H9 (cell line): Measurements from ENCODE around the gene FGD6. TPM values are rescaled to one million over a fixed set of nuclear protein-coding genes. Genes with fewer than 3 reads are reported as not detected.

Experiments
- DNase-seq: peaks from one replicate; pipeline ENCODE4 v3.0.0-alpha.2; 2017
- H2AFZ ChIP-seq: one replicate; pipeline ENCODE4 v1.6.1; 2013; ENCODE audit warnings: mild to moderate bottlenecking, low read length, control low read depth, moderate library complexity
- H2AK5ac ChIP-seq: 2 replicates; pipeline ENCODE4 v1.6.1; 2013; ENCODE audit warnings: low read length, control low read depth, mixed read lengths; ENCODE audit not compliant: insufficient read length
- H2BK120ac ChIP-seq: one replicate; pipeline ENCODE4 v1.6.1; 2013; ENCODE audit warnings: low read depth, mild to moderate bottlenecking, low read length, control low read depth, inconsistent platforms; ENCODE audit not compliant: poor library complexity, severe bottlenecking
- H2BK12ac ChIP-seq: 2 replicates; pipeline ENCODE4 v1.6.1; 2013; ENCODE audit warnings: low read length, control low read depth, mixed read lengths, low read depth; ENCODE audit not compliant: insufficient read length
- H2BK15ac ChIP-seq: 2 replicates; pipeline ENCODE4 v1.6.1; 2013; ENCODE audit warnings: low read depth, low read length, control low read depth
- H2BK20ac ChIP-seq: one replicate; pipeline ENCODE4 v1.6.1; 2013; ENCODE audit warnings: low read depth, mild to moderate bottlenecking, low read length, control low read depth, inconsistent platforms; ENCODE audit not compliant: poor library complexity, severe bottlenecking
- H2BK5ac ChIP-seq: 2 replicates; pipeline ENCODE4 v1.6.1; 2013; ENCODE audit warnings: low read length, control low read depth, mixed read lengths; ENCODE audit not compliant: insufficient read length
- H3K14ac ChIP-seq: 2 replicates; pipeline ENCODE4 v1.6.1; 2013; ENCODE audit warnings: low read length, control low read depth; ENCODE audit not compliant: insufficient read depth
- H3K18ac ChIP-seq: 2 replicates; pipeline ENCODE4 v1.6.1; 2013; ENCODE audit warnings: low read depth, mild to moderate bottlenecking, mixed read lengths, low read length, control low read depth; ENCODE audit not compliant: insufficient read length
- H3K23ac ChIP-seq: 2 replicates; pipeline ENCODE4 v1.6.1; 2013; ENCODE audit warnings: low read length, control low read depth, mixed read lengths, low read depth; ENCODE audit not compliant: insufficient read length
- H3K23me2 ChIP-seq: 2 replicates; pipeline ENCODE4 v1.6.1; 2013; ENCODE audit warnings: low read depth, mild to moderate bottlenecking, mixed read lengths, low read length, control low read depth; ENCODE audit not compliant: insufficient read length, poor library complexity, severe bottlenecking
- H3K27ac ChIP-seq: 2 replicates; pipeline ENCODE4 v1.5.1; 2013; ENCODE audit warnings: low read length, control low read depth, mixed read lengths, low read depth; ENCODE audit not compliant: insufficient read length
- H3K27me3 ChIP-seq: 2 replicates; pipeline ENCODE4 v1.6.1; 2013; ENCODE audit warnings: low read length, control low read depth, inconsistent platforms; ENCODE audit not compliant: insufficient read depth
- H3K4ac ChIP-seq: 2 replicates; pipeline ENCODE4 v1.6.1; 2013; ENCODE audit warnings: low read depth, mild to moderate bottlenecking, control low read depth, inconsistent platforms, low read length, moderate library complexity
- H3K4me1 ChIP-seq: 2 replicates; pipeline ENCODE4 v1.6.1; 2013; ENCODE audit warnings: low read length, control low read depth, inconsistent platforms; ENCODE audit not compliant: insufficient read depth
- H3K4me2 ChIP-seq: 2 replicates; pipeline ENCODE4 v1.6.1; 2013; ENCODE audit warnings: low read length, control low read depth, mixed read lengths; ENCODE audit not compliant: insufficient read length, insufficient read depth
- H3K56ac ChIP-seq: 2 replicates; pipeline ENCODE4 v1.6.1; 2013; ENCODE audit warnings: low read depth, mild to moderate bottlenecking, mixed read lengths, low read length, control low read depth; ENCODE audit not compliant: insufficient read length
- H3K79me1 ChIP-seq: 2 replicates; pipeline ENCODE4 v1.6.1; 2013; ENCODE audit warnings: low read depth, mild to moderate bottlenecking, moderate library complexity, low read length, control low read depth, inconsistent platforms; ENCODE audit not compliant: insufficient read depth, poor library complexity, severe bottlenecking
- H3K79me2 ChIP-seq: 2 replicates; pipeline ENCODE4 v1.6.1; 2013; ENCODE audit warnings: low read length, control low read depth, inconsistent platforms; ENCODE audit not compliant: insufficient read depth
- H3K9ac ChIP-seq: 2 replicates; pipeline ENCODE4 v1.6.1; 2013; ENCODE audit warnings: low read length, control low read depth, mixed read lengths; ENCODE audit not compliant: insufficient read length; ENCODE audit errors: extremely low read depth
- H3K9me3 ChIP-seq: one replicate; pipeline ENCODE4 v1.6.1; 2013; ENCODE audit warnings: low read depth, low read length, inconsistent platforms; ENCODE audit not compliant: control insufficient read depth
- H3T11ph ChIP-seq: one replicate; pipeline ENCODE4 v1.6.1; 2013; ENCODE audit warnings: mild to moderate bottlenecking, low read length, control low read depth, inconsistent platforms
- H4K20me1 ChIP-seq: one replicate; pipeline ENCODE4 v1.6.1; 2013; ENCODE audit not compliant: control insufficient read depth, insufficient read length, insufficient read depth
- H4K5ac ChIP-seq: 2 replicates; pipeline ENCODE4 v1.6.1; 2013; ENCODE audit warnings: low read depth, mild to moderate bottlenecking, mixed read lengths, low read length, control low read depth; ENCODE audit not compliant: insufficient read length
- H4K8ac ChIP-seq: replicated peaks from 2 replicates; pipeline ENCODE4 v1.6.1; 2013; ENCODE audit warnings: low read length, control low read depth, mixed read lengths, low read depth; ENCODE audit not compliant: insufficient read length
- H4K91ac ChIP-seq: 2 replicates; pipeline ENCODE4 v1.6.1; 2013; ENCODE audit warnings: low read depth, mild to moderate bottlenecking, moderate library complexity, mixed read lengths, low read length, control low read depth; ENCODE audit not compliant: insufficient read length
- H3K27ac Mint-ChIP-seq, 3 experiments: 2 replicates in 2 of 3; 3 replicates in 1 of 3; pipeline ENCODE4 v1.8.0; 2020 to 2021; ENCODE audit warnings: mixed read lengths in 3 of 3, mild to moderate bottlenecking in 1 of 3, moderate library complexity in 1 of 3
- H3K27me3 Mint-ChIP-seq: 2 replicates; pipeline ENCODE4 v1.8.0; 2021; ENCODE audit warnings: low read depth, mild to moderate bottlenecking, moderate library complexity, mixed read lengths
- H3K36me3 Mint-ChIP-seq, 3 experiments: 2 replicates in 2 of 3; 3 replicates in 1 of 3; pipeline ENCODE4 v1.8.0; 2020 to 2021; ENCODE audit warnings: low read depth in 3 of 3, mixed read lengths in 3 of 3; ENCODE audit not compliant: insufficient read depth in 1 of 3
- H3K4me1 Mint-ChIP-seq, 2 experiments: 2 replicates each; pipeline ENCODE4 v1.8.0; 2020; ENCODE audit warnings: mixed read lengths in 2 of 2
- H3K4me3 Mint-ChIP-seq, 2 experiments: 2 replicates in 1 of 2; 3 replicates in 1 of 2; pipeline ENCODE4 v1.8.0; 2020 to 2021; ENCODE audit warnings: mild to moderate bottlenecking in 2 of 2, mixed read lengths in 2 of 2, moderate library complexity in 1 of 2
- H3K9me3 Mint-ChIP-seq, 2 experiments: 2 replicates in 1 of 2; 3 replicates in 1 of 2; pipeline ENCODE4 v1.8.0; 2020; ENCODE audit warnings: mild to moderate bottlenecking in 2 of 2, mixed read lengths in 2 of 2, moderate library complexity in 1 of 2
- CTCF ChIP-seq: fragments of 200-600 bp; sonication (generic); conservative IDR thresholded peaks from 3 replicates; pipeline ENCODE4 v1.8.0; 2021; ENCODE audit warnings: antibody characterized with exemption, mild to moderate bottlenecking
- WGBS: extraction: QIAGEN DNeasy Blood & Tissue Kit; methylation state at CpG from one replicate; pipeline ENCODE4 v1.1.7; 2013; ENCODE audit warnings: missing lambda C conversion rate, low lambda C conversion rate, mixed read lengths; ENCODE audit not compliant: insufficient read length; ENCODE audit errors: extremely low coverage; 5-methylcytosine and 5-hydroxymethylcytosine counted together
- total RNA-seq: library from RNA; stranded (reverse); gene quantifications from 2 replicates; pipeline ENCODE4 v1.2.1, GENCODE V29; 2021

Gene FGD6
- total RNA-seq, 1 experiment from 2014 or later, result 39.5 TPM

GRCh38 chr12:95072900-95073697 is 144.2 kb downstream of the FGD6 start, which contains the start of gene NR2C1:
Gene NR2C1 (minus strand): TSS chr12:95073618. CDS start chr12:95067384, 6,234 bp downstream.
- Mint-ChIP-seq H3K4me3 (peak within 1 kb of the TSS; percentile 93 to 95), H3K27me3 (no peaks in the 10 kb centered on the region), H3K27ac (peak within 1 kb of the TSS; percentile 93 to 97 (median 95)), H3K4me1 (peaks cover 2 to 8% of the 10 kb centered on the region in 2 experiments), H3K9me3 (no peaks in the 10 kb centered on the region), H3K36me3 (peaks cover 0 to 9% (median 6%) of the 10 kb centered on the region in 3 experiments; a peak in 6 of 7 replicates)
- Histone ChIP-seq H2BK12ac (no peak within 1 kb of the TSS), H3K9me3 (no peaks in the 10 kb centered on the region), H3K27ac (no peak within 1 kb of the TSS), H2AK5ac (no peak within 1 kb of the TSS), H3K18ac (peak within 1 kb of the TSS; percentile 76), H3K79me1 (peaks cover 2% of the 10 kb centered on the region), H4K91ac (no peak within 1 kb of the TSS), H2BK20ac (no peak within 1 kb of the TSS), H3K14ac (peak within 1 kb of the TSS; percentile 60; the same call in 1 of the 2 replicates), H3K79me2 (peaks cover 9% of the 10 kb centered on the region; the same call in 1 of the 2 replicates), H3K27me3 (no peaks in the 10 kb centered on the region), H2AFZ (no peak within 1 kb of the TSS), H4K8ac (no peak within 1 kb of the TSS), H4K5ac (no peak within 1 kb of the TSS), H3K9ac (peak within 1 kb of the TSS; percentile 86), H4K20me1 (no peaks in the 10 kb centered on the region), H3K4me2 (peak within 1 kb of the TSS; percentile 61), H3T11ph (no peak within 1 kb of the TSS), H3K56ac (no peak within 1 kb of the TSS), H3K23me2 (no peaks in the 10 kb centered on the region), H3K23ac (no peak within 1 kb of the TSS), H2BK120ac (no peak within 1 kb of the TSS), H3K4me1 (no peaks in the 10 kb centered on the region), H2BK5ac (no peak within 1 kb of the TSS), H3K4ac (no peak within 1 kb of the TSS), H2BK15ac (no peak within 1 kb of the TSS)
- no CpG with 5 or more reads among the region's 99 CpGs for WGBS
- no peak for TF ChIP-seq CTCF
- peak; percentile 63 for DNase-seq
